Measurements from ENCODE around the gene RAB32.

The RAB32 gene

DNA sequence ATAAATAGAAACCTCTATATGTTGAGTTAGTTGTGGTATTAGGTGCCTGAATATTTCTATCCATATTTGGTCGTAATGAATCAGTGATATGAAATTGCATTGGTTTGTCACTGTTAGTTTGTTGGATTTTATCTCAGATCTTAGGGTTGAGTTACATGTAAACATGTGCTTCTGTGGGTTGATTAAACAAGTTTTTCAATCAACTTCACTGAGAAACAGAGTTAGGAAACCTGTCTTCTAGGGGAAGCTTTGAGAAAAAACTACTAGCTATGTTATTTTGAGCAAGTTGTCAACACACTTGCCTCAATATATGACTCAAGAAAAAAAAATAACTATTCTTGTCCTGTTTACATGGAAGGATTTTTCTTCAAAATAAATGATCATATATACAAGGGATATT is 40.3 kb downstream of the RAB32 start:
- DNase-seq (ENCODE audit: low read depth) = no peak

DNA sequence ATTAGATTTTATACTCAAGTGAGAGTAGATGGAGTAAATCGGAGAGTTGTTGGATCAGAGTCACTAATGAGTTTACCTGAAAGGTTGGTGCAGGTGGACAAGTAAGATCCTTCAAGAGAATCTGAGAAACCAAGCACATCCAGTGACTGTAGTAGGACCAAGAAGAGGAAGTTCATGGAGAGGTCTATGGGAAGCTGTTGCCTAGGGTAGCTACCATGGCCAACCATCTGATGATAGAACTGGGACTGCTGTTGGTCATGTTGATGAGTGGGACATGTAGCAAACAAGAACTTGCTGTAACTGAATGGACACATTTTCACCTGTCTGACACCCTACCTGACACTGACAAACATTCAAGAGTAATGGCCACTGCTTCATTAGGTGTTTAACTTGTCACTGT is 43.8 kb downstream of the RAB32 start:
- DNase-seq (ENCODE audit: low read depth) = no peak

- DNase-seq (ENCODE audit: low read depth) = no peak
Measured at GRCh38 chr6:146590492-146590891, 46.9 kb downstream of the RAB32 start.

GRCh38 chr6:146592451-146592850 is 48.8 kb downstream of the RAB32 start:
- DNase-seq (ENCODE audit: low read depth) = no peak

GRCh38 chr6:146593986-146594385 is 50.4 kb downstream of the RAB32 start:
- no peak for DNase-seq (ENCODE audit: low read depth)

- no peak for DNase-seq (ENCODE audit: low read depth)
Measured at GRCh38 chr6:146594495-146594894, 50.9 kb downstream of the RAB32 start.

DNA sequence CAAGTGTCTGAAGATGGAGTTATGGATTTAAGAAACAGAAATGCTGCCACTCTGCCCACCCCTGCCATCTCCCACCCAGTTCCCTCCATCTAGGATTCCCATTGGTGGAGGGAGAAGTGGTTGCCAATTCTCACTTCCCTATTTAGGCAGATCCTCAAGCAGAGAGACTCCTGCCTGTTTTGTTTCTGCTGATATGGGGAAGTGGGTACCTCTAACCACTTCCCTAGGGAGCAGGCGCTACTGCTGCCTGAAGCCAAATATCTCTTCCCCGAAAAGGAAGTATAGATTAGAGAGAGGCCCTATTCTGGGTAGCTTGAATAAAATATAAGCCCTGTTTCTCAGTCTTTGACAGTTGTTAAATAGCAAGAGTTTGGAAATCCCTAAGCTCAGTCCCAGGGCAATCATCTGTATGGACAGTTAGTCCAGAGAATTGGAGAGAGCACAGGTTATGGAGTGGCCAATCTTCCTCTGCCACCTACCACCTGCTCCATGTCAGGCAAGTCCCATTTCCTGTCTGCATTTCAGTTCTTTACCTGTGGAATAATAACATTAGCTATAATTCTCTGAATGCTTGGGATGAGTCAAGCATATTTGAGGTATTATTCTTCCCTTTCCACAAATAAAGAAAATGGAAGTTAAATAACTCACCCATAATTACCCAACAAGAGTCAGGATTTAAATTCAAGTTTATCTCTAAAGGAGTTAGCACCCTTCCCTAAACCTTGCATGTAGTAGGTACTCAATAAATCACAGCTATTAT is 52.5 kb downstream of the RAB32 start:
- no peak for DNase-seq (ENCODE audit: low read depth)

DNA sequence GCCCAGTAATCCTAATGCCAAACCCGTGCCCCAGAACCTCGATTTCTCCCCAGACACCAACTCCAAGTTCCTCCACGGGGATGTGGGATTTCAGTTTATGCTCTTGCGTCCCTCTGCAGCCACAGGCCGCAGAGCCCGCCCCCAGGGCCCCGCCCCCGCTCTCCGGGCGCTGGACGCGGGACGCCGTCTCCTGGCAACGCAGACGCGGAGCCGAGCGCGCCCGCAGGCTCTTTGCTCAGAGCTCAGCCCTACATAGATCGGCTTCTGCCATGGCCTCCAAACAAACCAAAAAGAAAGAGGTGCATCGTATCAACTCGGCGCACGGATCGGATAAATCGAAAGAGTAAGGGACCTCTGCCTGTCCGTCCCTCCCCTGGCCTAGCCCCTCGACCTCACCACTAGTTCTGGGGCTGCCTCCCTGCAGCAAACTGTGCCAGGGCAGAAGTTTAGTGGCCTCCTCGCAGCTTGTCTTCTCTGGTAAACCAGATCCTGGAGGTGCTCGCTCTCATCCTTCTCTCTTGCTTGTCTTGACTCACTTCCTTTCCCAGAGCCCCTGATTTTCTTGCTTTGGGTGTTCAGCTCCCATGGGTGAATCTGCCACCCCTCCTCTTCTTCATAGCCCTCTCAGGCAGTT is 55.3 kb downstream of the RAB32 start, which contains the start of gene ADGB:
TSS of gene ADGB (plus strand) at position 201 of the 634 bp plus-strand sequence. CDS start at position 270, 69 bp downstream.
- no peak for DNase-seq (ENCODE audit: low read depth)

GRCh38 chr6:146601352-146601751 is 57.7 kb downstream of the RAB32 start:
- no peak for DNase-seq (ENCODE audit: low read depth)

DNA sequence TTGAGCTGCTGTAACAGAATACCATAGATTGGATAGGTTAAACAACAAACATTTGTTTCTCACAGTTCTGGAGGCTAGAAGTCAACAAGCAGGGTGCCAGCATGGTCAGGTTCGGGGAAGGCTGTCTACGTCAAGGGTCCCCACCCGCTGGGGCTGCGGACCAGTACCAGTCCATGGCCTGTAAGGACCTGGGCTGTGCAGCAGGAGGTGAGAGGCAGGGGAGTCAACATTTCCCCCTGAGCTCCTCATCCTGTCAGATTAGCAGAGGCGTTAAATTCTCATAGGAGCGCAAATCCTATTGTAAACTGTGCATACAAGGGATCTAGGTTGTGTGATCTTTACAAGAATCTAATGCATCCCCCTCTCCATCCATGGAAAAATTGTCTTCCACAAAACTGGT is 58.9 kb downstream of the RAB32 start:
- DNase-seq (ENCODE audit: low read depth) = no peak
